Gastrocnemius medialis (tissue), 4 donors: ENCODE measurements around the gene PEX26.

ENCODE experiments used
- POLR2A ChIP-seq, 2 donors: fragments of 450-650 bp; IDR thresholded peaks; one replicate each; pipeline ENCODE4 v1.6.1; 2017; ENCODE audit warnings: antibody characterized with exemption in 2 of 2, mild to moderate bottlenecking in 2 of 2, moderate library complexity in 2 of 2
- TF ChIP-seq, protein P1 (sequence below), 5 experiments: fragments of 450-650 bp in 3 of 5; fragments of 200-600 bp in 2 of 5; sonication (generic) in 2 of 5; IDR thresholded peaks in 4 of 5; conservative IDR thresholded peaks in 1 of 5; 1 replicate in 4 of 5; 2 replicates in 1 of 5; pipeline ENCODE4 v1.5.1; 2016 to 2019; ENCODE audit warnings: antibody characterized with exemption in 5 of 5, mild to moderate bottlenecking in 3 of 5, moderate library complexity in 3 of 5

DNA sequence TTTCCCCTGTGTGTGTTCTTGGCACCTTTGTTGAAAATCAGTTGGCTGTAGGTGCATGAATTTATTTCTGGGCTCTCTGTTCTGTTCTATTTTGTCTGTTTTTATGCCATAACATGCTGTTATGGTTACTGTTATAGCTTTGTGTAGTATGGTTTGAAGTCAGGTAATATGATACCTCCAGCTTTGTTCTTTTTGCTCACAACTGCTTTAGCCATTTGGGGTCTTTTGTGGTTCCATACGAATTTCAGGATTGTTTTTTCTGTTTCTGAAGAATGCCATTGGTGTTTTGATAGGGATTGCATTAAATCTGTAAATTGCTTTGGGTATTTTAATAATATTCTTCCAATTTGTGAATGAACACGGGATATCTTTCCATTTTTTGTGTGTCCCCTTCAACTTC is 4.7 kb downstream of the PEX26 start:
- TF ChIP-seq, protein P1, sequence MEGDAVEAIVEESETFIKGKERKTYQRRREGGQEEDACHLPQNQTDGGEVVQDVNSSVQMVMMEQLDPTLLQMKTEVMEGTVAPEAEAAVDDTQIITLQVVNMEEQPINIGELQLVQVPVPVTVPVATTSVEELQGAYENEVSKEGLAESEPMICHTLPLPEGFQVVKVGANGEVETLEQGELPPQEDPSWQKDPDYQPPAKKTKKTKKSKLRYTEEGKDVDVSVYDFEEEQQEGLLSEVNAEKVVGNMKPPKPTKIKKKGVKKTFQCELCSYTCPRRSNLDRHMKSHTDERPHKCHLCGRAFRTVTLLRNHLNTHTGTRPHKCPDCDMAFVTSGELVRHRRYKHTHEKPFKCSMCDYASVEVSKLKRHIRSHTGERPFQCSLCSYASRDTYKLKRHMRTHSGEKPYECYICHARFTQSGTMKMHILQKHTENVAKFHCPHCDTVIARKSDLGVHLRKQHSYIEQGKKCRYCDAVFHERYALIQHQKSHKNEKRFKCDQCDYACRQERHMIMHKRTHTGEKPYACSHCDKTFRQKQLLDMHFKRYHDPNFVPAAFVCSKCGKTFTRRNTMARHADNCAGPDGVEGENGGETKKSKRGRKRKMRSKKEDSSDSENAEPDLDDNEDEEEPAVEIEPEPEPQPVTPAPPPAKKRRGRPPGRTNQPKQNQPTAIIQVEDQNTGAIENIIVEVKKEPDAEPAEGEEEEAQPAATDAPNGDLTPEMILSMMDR (IDR thresholded peaks at IDR 0.05 in 4 of 5, conservative IDR thresholded peaks at IDR 0.05 in 1 of 5) = no peak
- TF ChIP-seq POLR2A (IDR thresholded peaks at IDR 0.05) = no peak
